Prostate gland (tissue), 2 donors: ENCODE results near the gene NPTX1.

Source experiments
- POLR2A ChIP-seq: fragments of 450-650 bp; IDR thresholded peaks from one replicate; pipeline ENCODE4 v1.6.1; 2016; ENCODE audit warnings: antibody characterized with exemption, mild to moderate bottlenecking
- TF ChIP-seq, protein P1 (sequence below), 4 experiments: fragments of 200-600 bp in 2 of 4; fragments of 450-650 bp in 2 of 4; sonication (generic) in 2 of 4; IDR thresholded peaks; 1 replicate in 3 of 4; 2 replicates in 1 of 4; pipeline ENCODE4 v1.5.1; 2016 to 2019; ENCODE audit warnings: antibody characterized with exemption in 4 of 4, mild to moderate bottlenecking in 2 of 4, moderate library complexity in 2 of 4

DNA sequence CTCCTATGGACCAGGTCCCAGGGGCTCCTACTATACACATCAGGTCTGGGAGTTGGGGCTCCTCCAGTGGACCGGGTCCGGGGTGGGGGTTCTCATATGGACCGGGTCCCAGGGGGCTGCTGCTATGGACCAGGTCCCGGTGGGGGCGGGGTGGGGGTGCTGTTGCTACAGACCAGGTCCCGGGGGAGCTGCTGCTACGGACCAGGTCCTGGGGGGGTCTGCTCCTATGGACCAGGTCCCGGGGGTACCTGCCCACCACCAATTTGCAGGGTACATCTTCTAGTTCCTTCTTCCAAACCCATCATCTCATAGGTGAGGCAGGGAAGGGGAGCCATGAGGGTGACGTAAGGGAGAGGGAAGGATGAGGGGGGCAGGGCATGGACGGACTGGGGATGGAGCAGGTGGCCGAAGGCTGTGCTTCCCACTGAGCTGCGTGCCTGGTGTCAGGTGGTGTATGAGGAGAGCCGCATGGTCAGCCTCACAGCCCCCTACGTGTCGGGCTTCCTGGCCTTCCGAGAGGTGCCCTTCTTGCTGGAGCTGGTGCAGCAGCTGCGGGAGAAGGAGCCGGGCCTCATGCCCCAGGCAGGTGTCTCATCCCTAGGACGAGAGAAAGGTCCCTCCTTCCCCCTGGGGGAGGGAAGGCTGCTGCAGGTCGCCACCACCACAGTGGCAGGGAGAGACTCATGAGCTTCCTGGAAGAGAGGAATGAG is 54.9 kb downstream of the NPTX1 start:
- TF ChIP-seq, protein P1, sequence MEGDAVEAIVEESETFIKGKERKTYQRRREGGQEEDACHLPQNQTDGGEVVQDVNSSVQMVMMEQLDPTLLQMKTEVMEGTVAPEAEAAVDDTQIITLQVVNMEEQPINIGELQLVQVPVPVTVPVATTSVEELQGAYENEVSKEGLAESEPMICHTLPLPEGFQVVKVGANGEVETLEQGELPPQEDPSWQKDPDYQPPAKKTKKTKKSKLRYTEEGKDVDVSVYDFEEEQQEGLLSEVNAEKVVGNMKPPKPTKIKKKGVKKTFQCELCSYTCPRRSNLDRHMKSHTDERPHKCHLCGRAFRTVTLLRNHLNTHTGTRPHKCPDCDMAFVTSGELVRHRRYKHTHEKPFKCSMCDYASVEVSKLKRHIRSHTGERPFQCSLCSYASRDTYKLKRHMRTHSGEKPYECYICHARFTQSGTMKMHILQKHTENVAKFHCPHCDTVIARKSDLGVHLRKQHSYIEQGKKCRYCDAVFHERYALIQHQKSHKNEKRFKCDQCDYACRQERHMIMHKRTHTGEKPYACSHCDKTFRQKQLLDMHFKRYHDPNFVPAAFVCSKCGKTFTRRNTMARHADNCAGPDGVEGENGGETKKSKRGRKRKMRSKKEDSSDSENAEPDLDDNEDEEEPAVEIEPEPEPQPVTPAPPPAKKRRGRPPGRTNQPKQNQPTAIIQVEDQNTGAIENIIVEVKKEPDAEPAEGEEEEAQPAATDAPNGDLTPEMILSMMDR (IDR thresholded peaks at IDR 0.05): no peak
- TF ChIP-seq POLR2A: no peak
